ENCODE results near the gene LGALS4.

LGALS4 gene

DNA sequence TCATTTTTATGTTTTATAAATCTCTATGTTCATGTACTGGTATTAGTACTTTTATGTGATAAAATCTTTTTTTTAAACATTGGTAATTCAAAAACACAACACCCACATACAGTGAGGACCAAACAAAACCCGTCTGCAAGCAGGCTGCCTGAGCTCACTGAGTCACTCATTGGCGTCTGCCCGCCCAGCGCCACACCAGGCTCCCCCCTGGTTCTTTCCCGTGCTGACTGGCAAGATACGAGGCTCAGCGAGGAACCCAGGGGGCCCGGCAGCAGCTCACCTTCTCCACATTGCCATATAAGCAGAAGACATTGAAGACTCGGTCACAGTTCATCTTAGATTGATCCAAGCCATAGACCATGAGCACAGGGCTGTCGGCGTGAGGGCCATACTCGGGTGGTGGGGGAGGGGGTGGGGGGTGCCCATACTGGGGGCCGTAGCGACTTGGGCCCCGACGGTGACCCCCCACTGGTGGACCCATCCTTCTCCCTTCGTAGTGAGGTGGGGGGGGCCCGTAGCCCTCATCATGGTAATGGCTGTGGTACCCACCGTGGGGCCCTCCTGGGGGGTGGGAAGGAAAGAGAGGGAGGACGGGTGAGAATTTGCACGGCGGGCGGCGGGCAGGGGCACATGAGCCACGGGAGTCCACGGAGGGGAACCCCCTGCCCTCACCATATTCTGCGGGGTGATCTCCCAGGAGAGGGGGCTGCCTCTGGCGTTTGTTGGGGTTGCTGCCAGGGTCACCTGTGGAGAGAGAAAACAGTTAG lies 27.3 kb upstream of the LGALS4 start:
- TF ChIP-seq, protein P1, sequence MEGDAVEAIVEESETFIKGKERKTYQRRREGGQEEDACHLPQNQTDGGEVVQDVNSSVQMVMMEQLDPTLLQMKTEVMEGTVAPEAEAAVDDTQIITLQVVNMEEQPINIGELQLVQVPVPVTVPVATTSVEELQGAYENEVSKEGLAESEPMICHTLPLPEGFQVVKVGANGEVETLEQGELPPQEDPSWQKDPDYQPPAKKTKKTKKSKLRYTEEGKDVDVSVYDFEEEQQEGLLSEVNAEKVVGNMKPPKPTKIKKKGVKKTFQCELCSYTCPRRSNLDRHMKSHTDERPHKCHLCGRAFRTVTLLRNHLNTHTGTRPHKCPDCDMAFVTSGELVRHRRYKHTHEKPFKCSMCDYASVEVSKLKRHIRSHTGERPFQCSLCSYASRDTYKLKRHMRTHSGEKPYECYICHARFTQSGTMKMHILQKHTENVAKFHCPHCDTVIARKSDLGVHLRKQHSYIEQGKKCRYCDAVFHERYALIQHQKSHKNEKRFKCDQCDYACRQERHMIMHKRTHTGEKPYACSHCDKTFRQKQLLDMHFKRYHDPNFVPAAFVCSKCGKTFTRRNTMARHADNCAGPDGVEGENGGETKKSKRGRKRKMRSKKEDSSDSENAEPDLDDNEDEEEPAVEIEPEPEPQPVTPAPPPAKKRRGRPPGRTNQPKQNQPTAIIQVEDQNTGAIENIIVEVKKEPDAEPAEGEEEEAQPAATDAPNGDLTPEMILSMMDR (IDR thresholded peaks at IDR 0.05; ENCODE audit: insufficient read depth, low read length, missing control alignments) = no peak
- ChIA-PET POLR2A (interaction anchor here (1.1 kb wide), 1 partner anchor 8 kb away, joined by 4 read pairs; the partner anchor contains the start of gene ECH1), CTCF (interaction anchor here (1.1 kb wide), 1 partner anchor 9 kb away, joined by 3 read pairs; no protein-coding TSS in a partner anchor)

DNA sequence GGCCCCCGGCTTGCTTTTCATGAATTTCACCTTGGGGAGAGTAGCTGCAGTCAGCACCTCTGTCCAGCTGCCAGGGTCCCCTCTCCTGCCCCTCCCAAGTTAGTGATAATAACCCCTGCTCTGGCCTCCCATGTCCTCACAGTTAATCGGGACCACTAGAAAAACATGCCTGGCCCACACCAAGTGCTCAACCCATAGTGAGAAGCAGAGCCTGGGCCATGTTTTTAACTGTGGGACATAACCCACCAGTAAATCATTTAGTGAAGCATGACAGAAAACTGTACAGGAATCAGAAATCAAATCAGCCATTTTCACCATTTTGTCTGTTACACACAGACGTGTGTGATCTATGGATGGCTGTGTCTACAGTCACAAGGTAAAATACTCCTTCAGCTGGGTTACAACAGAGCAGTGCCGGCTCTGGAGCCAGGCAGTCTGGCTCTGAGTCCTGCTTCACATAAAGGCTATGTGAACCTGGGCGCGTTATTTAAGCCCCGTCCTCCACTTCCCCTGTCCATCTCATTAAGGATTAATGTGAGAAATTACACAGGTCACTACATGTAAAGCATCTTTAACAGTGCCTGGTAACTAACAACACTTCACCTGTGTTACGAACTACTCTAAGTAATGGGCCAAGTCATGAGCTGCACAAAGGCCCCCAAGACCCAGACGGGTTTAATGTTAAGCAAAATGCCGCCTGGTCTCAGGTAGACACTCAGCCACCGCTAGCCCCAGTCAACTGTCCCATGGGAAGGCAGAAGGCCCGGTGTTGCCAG lies 26.4 kb upstream of the LGALS4 start:
- ChIA-PET POLR2A (no interaction called here), CTCF (no interaction called here)
- H3K4me3 ChIP-seq (ENCODE audit: low read depth, low read length) = no peak overlapping the region
- no peak for DNase-seq (ENCODE audit: low read depth, low spot score)
- TF ChIP-seq, protein P1 (IDR thresholded peaks at IDR 0.05; ENCODE audit: insufficient read depth, low read length, missing control alignments) = no peak

More for the DNA sequence above, 27.3 kb upstream of the LGALS4 start:
- H3K4me3 ChIP-seq (ENCODE audit: low read depth, low read length) = no peak overlapping the region
- DNase-seq (ENCODE audit: low read depth, low spot score) = no peak

DNA sequence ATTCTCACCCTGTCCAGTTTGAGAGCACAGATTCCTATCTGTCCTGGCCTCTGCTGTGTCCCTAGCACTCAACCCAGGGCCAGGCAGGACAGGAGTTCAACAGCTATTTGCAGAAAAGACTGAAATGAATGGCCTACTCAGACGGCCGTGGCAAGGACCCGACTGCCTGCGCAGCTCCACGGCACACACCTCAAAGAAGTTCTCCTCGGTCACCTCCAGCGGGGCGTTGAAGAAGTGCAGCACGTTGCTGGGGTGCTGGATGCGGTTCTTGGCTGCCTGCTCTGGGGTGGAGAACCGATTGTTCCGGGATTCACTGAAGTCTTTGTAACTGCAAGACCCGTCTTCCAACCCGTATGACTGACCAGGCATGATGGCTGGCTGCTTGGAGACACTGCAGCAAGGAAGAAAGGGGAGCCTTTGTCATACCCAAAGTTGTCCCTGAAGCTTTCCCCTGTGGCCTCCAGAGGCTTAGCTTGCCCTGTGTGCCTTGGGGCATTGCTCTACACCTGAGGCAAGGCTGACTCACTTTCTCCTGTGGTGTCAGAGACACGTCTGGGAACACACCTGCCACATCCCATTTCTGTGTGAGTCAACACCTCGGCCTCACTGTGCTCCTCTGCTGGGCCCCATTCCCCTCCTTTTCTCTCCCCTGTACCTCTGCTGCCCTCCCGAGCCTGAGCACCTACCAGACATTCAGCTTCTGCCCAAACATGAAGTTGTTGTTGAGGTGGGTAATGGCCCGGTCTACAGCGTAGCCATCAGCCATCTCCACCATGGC lies 25.7 kb upstream of the LGALS4 start:
- TF ChIP-seq, protein P1 (IDR thresholded peaks at IDR 0.05; ENCODE audit: insufficient read depth, low read length, missing control alignments) = no peak
- ChIA-PET CTCF (interaction anchor here (0.9 kb wide), 1 partner anchor 8 kb away, joined by 4 read pairs; no protein-coding TSS in a partner anchor), POLR2A (interaction anchor here (1.1 kb wide), 2 partner anchors 9 to 11 kb away, joined by 3 to 6 read pairs; no protein-coding TSS in a partner anchor)
- H3K4me3 ChIP-seq (ENCODE audit: low read depth, low read length) = no peak overlapping the region
- no peak for DNase-seq (ENCODE audit: low read depth, low spot score)

DNA sequence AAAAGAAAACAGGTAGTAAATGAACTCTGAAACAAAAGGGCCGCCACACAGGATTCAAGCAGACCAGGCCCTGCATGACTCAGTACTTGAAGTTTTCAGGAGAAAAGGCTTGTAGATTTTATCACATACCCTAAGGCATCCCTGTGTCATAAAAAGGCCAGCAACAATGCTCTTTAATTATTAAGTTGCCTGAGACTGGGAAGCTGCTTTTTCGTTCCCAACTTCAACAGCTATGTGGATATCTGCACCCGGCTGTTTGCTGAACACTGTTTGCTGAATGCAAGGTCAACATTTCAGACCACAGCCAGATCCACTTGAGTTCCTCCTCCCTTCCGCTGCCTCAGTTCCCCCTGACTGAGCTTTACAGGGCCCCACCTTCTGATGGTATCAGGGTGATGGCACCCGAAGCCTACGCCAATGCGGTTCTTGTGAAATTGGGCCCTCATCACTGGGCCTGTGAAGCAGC lies 24.9 kb upstream of the LGALS4 start:
- H3K4me3 ChIP-seq (ENCODE audit: low read depth, low read length) = no peak overlapping the region
- TF ChIP-seq, protein P1 (IDR thresholded peaks at IDR 0.05; ENCODE audit: insufficient read depth, low read length, missing control alignments) = no peak
- DNase-seq (ENCODE audit: low read depth, low spot score) = no peak
- ChIA-PET POLR2A (interaction anchor here (1.1 kb wide), 2 partner anchors 10 to 11 kb away, joined by 3 to 6 read pairs; no protein-coding TSS in a partner anchor), CTCF (interaction anchor here (0.9 kb wide), 1 partner anchor 9 kb away, joined by 4 read pairs; no protein-coding TSS in a partner anchor)

DNA sequence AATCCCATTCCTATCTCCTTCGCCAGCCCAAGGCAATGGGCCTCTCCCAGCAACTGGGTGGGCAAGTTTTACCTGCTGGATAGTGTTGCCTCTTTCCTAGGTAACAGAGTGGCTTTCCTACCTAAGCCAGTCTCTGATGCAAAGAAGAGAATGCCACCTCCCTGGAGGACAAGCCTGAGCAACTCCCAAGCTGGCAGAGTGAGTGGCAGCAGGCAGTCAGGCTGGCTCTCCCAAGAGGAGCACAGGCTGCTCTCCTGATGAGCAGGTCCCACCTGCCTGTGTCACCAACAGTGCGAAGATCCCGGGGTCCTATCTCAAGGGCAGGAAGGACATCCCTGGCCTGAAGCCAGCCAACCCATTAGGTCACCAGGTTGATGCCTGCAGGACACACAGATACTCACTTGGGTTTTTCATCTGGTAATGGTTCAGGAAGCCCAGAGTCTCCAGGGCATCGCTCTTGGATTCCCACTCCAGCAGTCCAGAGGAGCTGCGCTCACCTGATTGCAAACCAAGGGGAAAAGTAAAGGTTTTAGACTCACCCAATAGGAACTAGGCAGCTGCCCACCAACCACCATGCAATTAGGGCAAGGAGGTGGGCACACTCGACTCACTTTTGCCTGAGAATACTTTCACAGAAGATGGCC lies 24.4 kb upstream of the LGALS4 start:
- CTCF ChIA-PET = interaction anchor here (0.9 kb wide), 1 partner anchor 9 kb away, joined by 4 read pairs; no protein-coding TSS in a partner anchor
- POLR2A ChIA-PET = interaction anchor here (1.1 kb wide), 1 partner anchor 12 kb away, joined by 6 read pairs; no protein-coding TSS in a partner anchor

More for the DNA sequence above, 24.4 kb upstream of the LGALS4 start:
- TF ChIP-seq, protein P1 (IDR thresholded peaks at IDR 0.05; ENCODE audit: insufficient read depth, low read length, missing control alignments) = no peak
- no peak overlapping the region for H3K4me3 ChIP-seq (ENCODE audit: low read depth, low read length)
- DNase-seq (ENCODE audit: low read depth, low spot score) = no peak
